Measurements from ENCODE around the gene BAZ2B.
"Not testable (repeated sequence)": the region's sequence is repeated elsewhere in the genome, so short reads cannot be mapped to it uniquely, and the experiment has no call there.

The BAZ2B gene

GRCh38 chr2:159573294-159573693 lies 43.1 kb downstream of the BAZ2B start:
- DNase-seq = no peak

GRCh38 chr2:159572459-159572858 lies 43.9 kb downstream of the BAZ2B start:
- DNase-seq = no peak

DNA sequence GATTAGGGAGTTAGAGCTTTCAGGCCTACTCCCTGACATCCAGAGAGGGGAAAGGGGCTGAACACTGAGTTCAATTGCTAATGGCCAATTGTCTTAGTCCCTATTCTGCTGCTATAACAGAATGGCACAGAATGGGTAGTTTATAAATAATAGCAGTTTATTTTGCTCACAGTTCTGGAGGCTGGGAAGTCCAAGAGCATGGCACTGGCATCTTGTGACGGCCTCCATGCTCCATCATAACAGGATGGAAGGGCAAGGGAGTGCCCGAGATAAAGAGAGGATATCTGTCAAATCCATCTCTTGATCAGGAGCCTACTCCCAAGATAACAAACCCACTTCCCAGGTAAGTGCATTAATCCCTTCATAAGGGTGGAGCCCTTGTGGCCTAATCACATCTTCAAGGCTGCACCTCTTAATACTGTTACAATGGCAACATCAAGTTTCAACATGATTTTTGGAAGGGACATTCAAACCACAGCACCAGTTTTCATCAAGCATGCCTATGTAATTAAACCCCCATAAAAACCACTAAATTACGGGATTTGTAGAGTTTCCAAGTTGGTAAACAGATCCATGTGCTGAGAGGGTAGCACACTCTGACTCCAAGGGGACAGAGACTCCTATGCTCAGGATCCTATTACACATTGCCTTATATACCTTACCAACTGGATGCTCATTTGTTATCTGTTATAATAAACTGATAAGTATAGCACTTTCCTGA lies 44.6 kb downstream of the BAZ2B start:
- no peak for DNase-seq

DNA sequence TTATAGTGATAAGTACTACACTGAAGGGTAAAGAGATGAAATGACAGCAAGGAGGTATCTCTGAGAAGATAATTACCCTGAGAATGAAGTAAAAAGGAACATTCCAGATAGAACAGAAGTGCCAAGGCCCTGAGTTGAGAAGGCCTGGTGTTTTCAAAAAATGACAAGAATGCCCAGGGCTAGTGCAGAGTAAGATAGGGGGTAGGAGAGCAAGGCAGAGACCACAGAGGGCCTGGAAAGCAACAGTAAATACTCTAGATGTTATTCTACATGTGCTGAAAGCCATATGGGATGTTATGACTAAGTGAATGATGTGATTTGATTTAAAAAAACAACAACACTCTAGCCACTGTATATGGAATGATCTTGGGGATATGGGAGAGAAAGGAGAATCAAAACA lies 52.3 kb downstream of the BAZ2B start:
- no peak for DNase-seq

GRCh38 chr2:159562248-159562647 lies 54.1 kb downstream of the BAZ2B start:
- DNase-seq = no peak

- DNase-seq = no peak
Observed at GRCh38 chr2:159561786-159562185, 54.6 kb downstream of the BAZ2B start.

GRCh38 chr2:159561242-159561641 lies 55.1 kb downstream of the BAZ2B start:
- no peak for DNase-seq

DNA sequence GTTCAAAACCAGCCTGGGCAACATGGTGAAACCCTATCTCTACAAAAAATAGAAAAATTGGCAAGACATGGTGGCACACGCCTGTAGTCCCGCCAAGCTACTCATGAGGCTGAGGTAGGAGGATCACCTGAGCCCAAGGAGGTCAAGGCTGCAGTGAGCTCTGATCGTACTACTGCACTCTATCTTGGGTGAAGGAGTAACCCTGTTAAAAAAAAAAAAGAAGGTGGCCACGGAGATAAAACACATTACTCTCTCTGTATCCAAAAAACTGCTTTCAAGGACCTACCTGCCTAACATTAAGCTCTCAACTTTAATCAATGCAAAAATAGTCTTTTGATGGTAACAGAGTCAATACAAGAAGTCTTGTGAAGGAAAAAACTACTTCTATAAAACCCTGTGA lies 57.3 kb downstream of the BAZ2B start:
- no peak for DNase-seq

DNA sequence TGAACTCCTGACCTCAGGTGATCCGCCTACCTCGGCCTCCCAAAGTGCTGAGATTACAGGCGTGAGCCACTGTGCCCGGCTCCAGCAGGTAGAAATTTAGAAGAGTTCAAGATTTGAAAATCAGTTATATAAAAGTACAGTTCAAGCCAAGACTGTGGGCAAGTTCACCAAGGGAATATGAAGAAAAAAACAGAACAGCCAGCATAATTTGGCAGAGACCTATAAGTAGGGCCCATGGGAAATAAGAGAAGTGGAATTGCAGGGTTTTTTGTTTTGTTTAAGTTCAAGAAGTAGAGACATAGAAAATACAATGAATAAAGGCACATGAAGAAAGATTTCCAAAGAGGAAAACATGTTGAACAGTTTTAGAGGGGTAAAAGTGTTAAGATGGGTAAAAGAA lies 57.9 kb downstream of the BAZ2B start:
- DNase-seq = no peak

GRCh38 chr2:159557437-159558034 lies 58.8 kb downstream of the BAZ2B start:
- no peak for DNase-seq

DNA sequence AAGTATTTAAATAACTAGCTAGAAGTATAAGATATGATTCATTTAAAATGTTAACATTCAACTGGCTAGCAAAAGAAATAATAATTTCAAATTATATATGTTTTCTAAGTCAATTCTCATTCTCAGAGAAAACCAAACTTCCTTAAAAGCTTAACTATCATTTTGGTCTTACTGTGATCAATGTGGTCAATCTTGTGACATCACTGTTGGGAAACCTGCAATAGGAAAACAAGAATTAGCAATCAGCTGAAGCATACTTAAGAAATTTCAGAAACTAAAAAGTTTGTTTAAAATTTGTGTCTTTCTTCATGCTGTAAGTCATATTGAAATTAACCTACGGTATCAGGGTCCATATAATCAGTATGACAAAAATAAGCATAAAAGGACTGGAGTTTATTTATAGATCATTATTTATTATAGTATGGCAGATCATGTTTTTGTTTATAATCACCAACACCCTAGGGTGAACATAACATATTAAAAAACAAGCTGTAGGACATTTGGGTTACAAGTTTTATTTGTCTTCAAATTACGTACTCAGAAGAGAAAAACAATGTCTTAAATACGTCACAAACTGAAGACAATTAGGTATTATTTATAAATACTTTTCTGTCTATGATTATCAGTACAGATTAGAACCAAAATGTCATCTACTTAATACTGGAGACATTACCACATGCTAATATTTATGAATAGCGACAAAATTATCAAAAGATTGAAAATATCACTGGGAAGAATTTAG lies 60.5 kb downstream of the BAZ2B start:
- DNase-seq = no peak

- DNase-seq = no peak
Observed at GRCh38 chr2:159553727-159554126, 62.6 kb downstream of the BAZ2B start.

GRCh38 chr2:159551806-159552205 lies 64.5 kb downstream of the BAZ2B start:
- DNase-seq = no peak

GRCh38 chr2:159550231-159550630 lies 66.1 kb downstream of the BAZ2B start:
- no peak for DNase-seq

GRCh38 chr2:159549234-159549633 lies 67.1 kb downstream of the BAZ2B start:
- no peak for DNase-seq

GRCh38 chr2:159546716-159547430 lies 69.5 kb downstream of the BAZ2B start:
- no peak for DNase-seq

DNA sequence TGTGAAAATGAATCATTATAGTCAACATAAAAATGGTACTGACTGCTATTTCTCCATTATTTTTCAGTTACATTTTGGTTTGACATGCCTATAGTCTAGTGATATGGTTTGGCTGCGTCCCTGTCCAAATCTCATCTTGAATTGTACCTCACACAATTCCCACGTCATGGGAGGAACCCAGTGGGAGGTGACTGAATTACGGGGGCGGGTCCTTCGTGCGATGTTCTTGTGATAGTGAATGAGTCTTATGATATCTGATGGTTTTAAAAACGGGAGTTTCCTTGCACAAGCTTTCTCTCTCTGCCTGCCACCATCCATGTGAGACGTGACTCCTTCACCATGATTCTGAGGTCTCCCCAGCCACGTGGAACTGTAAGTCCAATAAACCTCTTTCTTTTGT lies 70.3 kb downstream of the BAZ2B start:
- no peak for DNase-seq

DNA sequence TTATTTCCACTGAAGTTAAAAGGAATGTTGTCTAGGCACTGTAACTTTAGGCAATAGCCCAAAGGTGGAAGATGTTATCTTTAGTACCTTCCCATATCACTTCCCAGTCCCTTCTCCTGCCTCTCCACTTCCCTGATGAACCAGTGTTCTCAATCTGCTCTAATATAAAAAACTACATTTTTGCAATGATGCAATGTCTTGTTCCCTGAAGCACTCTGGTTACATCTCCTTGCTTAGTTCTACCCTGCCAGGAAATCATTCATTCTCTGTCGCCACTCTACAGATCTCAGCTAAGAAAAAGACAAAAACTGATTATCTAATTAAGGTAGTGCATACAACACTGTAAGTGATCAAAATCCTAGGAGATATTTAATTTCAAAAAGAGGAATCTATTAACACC lies 71.3 kb downstream of the BAZ2B start:
- no peak for DNase-seq

DNA sequence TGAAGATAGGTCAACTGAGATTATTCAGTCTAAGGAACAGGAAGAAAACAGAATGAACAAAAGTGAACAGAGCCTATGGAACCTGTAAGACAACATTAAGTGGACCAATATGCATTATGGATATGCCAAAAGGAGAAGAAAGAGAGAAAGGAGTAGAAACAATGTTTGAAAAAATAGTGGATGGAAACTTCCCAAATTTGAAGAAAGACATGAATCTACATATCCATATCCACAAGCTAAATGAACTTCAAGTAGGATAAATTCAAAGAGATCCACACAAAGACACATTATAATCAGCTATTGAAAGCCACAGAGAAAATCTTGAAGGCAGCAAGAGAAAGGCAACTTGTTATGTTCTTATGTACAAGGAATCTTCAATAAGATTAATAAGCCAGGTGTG lies 74.2 kb downstream of the BAZ2B start:
- no peak for DNase-seq

DNA sequence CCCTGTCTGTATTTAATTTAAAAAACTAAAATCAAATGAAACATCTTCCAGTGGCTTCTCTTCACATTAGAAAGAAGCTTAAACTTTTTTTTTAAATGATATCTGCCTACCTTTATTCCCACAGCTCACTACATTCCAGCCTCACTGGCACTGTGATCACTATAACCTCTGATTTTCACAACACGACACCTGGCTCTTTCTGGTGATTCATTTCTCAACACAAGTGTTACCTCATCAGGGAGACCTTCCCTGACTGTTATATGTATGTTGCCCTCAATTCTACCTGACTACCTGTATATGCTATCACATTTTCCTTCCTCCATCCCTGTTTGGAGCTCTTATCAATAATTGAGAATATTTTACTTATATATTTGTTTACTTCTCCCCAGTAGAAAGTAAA lies 76.6 kb downstream of the BAZ2B start:
- no peak for DNase-seq

DNA sequence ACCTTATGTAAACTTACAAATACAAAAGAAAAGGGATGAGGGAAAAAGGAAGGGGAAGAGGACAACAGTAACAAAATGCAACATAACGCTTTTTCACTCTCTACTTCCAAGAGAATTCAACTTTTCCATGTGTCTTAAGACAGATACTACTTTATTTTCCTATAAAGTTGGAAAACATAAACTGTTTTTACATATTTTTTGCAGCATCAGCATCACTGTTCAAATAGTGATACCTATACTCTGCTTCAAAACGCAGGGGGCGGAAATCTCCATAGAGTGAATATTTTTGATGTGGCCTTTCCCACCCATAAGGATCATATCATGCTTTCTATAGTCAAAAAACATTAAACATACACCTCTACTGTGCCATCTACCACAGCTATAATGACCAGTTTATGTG lies 77.5 kb downstream of the BAZ2B start:
- DNase-seq = no peak

- DNase-seq = not testable (repeated sequence)
Observed at GRCh38 chr2:159535261-159535660, 81.1 kb downstream of the BAZ2B start.

- no peak for DNase-seq
Observed at GRCh38 chr2:159531475-159531874, 84.9 kb downstream of the BAZ2B start.

DNA sequence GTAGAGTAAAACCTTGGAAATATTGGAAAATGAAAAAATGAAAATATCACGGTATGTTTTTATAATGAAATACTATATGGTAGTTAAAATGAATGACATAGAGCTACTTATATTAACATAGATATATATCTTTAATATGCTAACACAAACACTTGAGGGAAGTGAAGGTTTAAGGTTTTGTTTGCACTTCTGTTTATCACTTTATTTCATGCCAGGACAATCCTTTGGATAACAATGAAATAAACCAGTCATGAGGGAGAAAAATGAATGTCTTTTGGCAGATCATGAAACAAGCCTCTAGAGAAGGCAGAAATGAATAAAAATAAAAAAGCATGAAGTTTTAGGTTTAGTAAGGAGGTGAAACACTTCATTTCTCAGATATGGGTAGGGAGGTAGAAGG lies 89.9 kb downstream of the BAZ2B start:
- DNase-seq = no peak

Measured in activated CD4-positive, alpha-beta T cell treated with anti-CD3 and anti-CD28 coated beads for 4 hours (primary cell).